ENCODE measurements around the gene C19orf85.

DNA sequence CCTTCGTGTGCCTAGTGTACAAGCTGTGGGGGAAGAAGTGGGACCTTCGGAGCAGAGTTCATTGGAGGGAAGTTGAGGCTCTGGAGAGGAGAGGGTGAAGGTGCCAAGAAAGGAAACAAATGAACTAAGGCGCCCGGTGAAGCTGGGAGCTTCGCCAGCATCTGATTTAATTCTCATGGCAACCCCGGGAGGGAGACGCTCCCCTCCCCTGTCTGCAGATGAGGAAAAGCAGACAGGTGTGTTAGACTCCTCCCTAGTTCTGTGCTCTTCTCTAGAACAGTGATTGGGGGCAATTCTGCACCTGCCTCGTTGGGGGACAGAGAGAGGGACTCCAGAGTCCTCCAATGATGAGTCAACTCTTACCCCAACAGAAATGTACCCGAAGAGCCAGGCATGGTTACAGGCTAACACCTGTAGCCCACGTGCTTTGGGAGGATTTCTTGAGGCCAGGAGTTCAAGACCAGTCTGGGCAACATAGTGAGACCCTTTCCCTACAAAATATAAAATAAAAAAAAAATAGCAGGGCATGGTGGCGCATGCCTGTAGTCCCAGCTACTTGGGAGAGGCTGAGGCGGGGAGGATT lies 27.9 kb upstream of the C19orf85 start:
- TF ChIP-seq, protein P1, sequence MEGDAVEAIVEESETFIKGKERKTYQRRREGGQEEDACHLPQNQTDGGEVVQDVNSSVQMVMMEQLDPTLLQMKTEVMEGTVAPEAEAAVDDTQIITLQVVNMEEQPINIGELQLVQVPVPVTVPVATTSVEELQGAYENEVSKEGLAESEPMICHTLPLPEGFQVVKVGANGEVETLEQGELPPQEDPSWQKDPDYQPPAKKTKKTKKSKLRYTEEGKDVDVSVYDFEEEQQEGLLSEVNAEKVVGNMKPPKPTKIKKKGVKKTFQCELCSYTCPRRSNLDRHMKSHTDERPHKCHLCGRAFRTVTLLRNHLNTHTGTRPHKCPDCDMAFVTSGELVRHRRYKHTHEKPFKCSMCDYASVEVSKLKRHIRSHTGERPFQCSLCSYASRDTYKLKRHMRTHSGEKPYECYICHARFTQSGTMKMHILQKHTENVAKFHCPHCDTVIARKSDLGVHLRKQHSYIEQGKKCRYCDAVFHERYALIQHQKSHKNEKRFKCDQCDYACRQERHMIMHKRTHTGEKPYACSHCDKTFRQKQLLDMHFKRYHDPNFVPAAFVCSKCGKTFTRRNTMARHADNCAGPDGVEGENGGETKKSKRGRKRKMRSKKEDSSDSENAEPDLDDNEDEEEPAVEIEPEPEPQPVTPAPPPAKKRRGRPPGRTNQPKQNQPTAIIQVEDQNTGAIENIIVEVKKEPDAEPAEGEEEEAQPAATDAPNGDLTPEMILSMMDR (IDR thresholded peaks at IDR 0.05) = no peak
- TF ChIP-seq POLR2A (IDR thresholded peaks at IDR 0.05) = no peak

All from Peyer's patch (tissue), 4 donors.